Measurements from ENCODE around the gene GNB1.

Gene GNB1

GRCh38 chr1:1778663-1779319, 112.1 kb downstream of the GNB1 start:
- TF ChIP-seq CSDC2 (CRISPR knock-in tag; IDR thresholded peaks at IDR 0.05) (no peak), TCF4 (CRISPR knock-in tag; IDR thresholded peaks at IDR 0.05; ENCODE audit: borderline replicate concordance) (no peak), ESRRG (CRISPR knock-in tag; IDR thresholded peaks at IDR 0.05) (no peak), BACH2 (CRISPR knock-in tag; IDR thresholded peaks at IDR 0.05; ENCODE audit: borderline replicate concordance) (no peak), ZNF70 (CRISPR knock-in tag; IDR thresholded peaks at IDR 0.05) (no peak), GLIS3 (CRISPR knock-in tag; IDR thresholded peaks at IDR 0.05) (no peak), ZFP30 (CRISPR knock-in tag; IDR thresholded peaks at IDR 0.05) (no peak), OSR1 (CRISPR knock-in tag; IDR thresholded peaks at IDR 0.05) (no peak), CSRNP3 (CRISPR knock-in tag; IDR thresholded peaks at IDR 0.05) (no peak), ZFP3 (CRISPR knock-in tag; IDR thresholded peaks at IDR 0.05) (no peak)
- peak; percentile 36 for ATAC-seq

- TF ChIP-seq ZFP3 (CRISPR knock-in tag; IDR thresholded peaks at IDR 0.05) (no peak), ZNF8 (CRISPR knock-in tag; IDR thresholded peaks at IDR 0.05) (no peak), GLIS3 (CRISPR knock-in tag; IDR thresholded peaks at IDR 0.05) (no peak), BACH2 (CRISPR knock-in tag; IDR thresholded peaks at IDR 0.05; ENCODE audit: borderline replicate concordance) (no peak), ZNF565 (CRISPR knock-in tag; conservative IDR thresholded peaks at IDR 0.05; ENCODE audit: low read depth) (no peak), TOX (CRISPR knock-in tag; IDR thresholded peaks at IDR 0.05; ENCODE audit: borderline replicate concordance) (no peak), ARNTL (CRISPR knock-in tag; IDR thresholded peaks at IDR 0.05; ENCODE audit: borderline replicate concordance, low read depth) (no peak), PPARA (CRISPR knock-in tag; IDR thresholded peaks at IDR 0.05; ENCODE audit: borderline replicate concordance) (no peak), ZC3H10 (CRISPR knock-in tag; IDR thresholded peaks at IDR 0.05) (no peak), SNAI2 (CRISPR knock-in tag; IDR thresholded peaks at IDR 0.05) (no peak), ZFP30 (CRISPR knock-in tag; IDR thresholded peaks at IDR 0.05) (no peak), ESRRG (CRISPR knock-in tag; IDR thresholded peaks at IDR 0.05) (no peak), CSRNP3 (CRISPR knock-in tag; IDR thresholded peaks at IDR 0.05) (no peak), PATZ1 (CRISPR knock-in tag; IDR thresholded peaks at IDR 0.05; ENCODE audit: borderline replicate concordance) (no peak)
- ATAC-seq = peak; percentile 34
These were observed 112.8 kb downstream of the GNB1 start, which contains the start of gene NADK for GRCh38 chr1:1777950-1778662. Gene NADK (minus strand): TSS chr1:1778470. CDS start chr1:1765406, 13,064 bp downstream.

GRCh38 chr1:1777583-1777899, 113.3 kb downstream of the GNB1 start:
- TF ChIP-seq CSDC2 (CRISPR knock-in tag; IDR thresholded peaks at IDR 0.05) (no peak), ZFP30 (CRISPR knock-in tag; IDR thresholded peaks at IDR 0.05) (no peak), SNAI2 (CRISPR knock-in tag; IDR thresholded peaks at IDR 0.05) (no peak), RARB (CRISPR knock-in tag; IDR thresholded peaks at IDR 0.05) (no peak), TSHZ2 (CRISPR knock-in tag; IDR thresholded peaks at IDR 0.05) (no peak), ZNF8 (CRISPR knock-in tag; IDR thresholded peaks at IDR 0.05) (no peak), ISL1 (CRISPR knock-in tag; IDR thresholded peaks at IDR 0.05) (no peak), CREB5 (CRISPR knock-in tag; IDR thresholded peaks at IDR 0.05; ENCODE audit: low read depth) (no peak)
- ATAC-seq = no peak; the same call in 2 of the 3 replicates

Measured in SK-N-SH treated with all-trans-retinoic acid at 6 μM for 48 hours (cell line).